COLO668 (cell line): ENCODE data around the gene IFI27L2.

Experiments used
- DNase-seq: peaks from one replicate; lab custom pipeline; 2025; ENCODE audit not compliant: unreplicated experiment; lab: John Stamatoyannopoulos, UW

Gene IFI27L2

DNA sequence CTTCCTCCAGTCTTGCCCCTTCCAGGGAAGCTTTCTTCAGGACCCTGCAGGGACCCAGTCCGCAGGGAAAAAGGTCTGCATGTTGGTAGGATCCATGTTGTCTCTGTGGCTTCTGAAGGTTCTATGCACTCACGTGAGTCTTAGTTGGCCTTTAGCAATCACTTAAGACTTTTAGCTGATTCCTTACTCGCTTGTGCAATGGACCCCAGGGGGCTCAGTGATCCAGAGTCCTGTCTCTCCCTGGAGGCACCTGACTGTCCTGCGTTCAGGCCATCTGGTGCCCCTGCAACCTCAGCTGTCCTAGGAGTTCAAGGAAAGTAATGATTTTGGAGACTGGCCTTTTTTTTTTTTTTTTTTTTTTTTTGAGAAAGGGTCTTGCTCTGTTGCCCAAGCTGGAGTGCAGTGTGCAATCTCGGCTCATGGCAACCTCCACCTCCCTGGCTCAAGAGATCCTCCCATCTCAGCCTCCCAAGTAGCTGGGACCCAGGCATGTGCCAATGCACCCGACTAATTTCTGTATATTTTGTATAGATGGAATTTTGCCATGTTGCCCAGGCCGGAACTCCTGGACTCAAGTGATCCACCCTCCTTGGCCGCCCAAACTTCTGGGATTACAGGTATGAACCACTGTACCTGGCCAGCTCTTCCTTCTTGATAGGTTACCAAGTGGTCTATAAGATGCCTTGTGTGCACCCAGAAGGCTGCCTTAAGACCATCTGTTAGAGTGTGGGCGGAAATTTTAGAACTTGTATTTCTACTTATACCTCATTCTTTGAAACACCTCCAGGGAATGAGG, 4.6 kb downstream of the IFI27L2 start:
- no peak for DNase-seq

DNA sequence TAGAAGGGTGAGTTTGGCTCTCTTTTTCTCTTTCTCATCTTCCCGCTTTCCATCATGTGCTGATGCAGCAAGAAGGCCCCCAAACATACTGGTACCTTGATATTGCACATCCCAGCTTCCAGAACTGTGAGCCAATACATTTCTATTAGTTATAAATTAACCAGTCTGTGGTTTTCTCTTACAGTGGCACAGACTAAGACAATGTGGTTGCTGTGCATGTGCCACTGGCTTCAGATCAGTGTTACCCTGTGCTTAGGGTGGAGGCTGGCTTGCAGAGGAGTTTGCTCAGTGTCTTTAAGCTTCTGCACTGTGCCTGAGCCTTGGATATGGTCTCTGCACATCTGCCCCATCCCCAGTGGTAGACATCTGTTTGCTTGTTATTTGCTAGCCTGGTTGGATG, 5.5 kb downstream of the IFI27L2 start:
- DNase-seq: no peak

DNA sequence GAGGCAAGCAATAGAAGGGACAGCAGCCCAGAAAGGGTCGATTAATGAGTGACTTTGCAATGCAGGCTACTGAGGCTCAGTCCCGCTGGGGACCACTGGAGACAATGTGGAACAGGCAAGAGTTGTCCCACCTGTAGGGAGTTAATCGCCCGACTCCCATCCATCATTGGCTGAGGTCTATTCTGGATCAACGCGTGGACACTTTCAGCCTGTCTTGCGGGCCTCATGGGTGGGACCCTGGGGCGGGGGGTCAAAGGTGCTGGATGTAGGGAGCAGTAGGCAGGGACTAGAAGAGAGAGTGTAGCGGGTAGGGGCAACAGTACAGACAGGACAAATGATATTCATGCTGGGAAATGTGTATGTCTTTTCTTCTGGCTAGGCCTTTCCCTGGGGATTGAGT, 6.1 kb downstream of the IFI27L2 start:
- DNase-seq: no peak

DNA sequence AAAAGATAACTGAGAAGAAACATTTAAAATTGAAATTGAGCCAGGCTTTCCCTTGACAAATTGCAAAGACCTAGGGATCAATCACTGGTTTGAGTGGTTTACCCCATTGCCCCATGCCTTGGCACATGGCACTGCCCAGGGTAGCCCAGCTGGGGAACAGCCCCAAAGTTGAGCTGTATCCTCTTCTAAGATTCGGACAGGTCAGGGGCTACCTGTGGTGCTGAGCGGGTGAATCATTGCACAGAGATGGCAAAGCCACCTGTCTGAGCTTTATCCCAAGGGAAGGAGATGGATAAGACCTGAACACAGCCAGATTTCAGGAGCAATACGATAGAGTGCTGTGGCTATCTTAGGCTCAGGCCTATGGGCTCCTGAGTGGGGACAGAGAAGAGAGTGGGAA, 7.0 kb downstream of the IFI27L2 start:
- DNase-seq: no peak

DNA sequence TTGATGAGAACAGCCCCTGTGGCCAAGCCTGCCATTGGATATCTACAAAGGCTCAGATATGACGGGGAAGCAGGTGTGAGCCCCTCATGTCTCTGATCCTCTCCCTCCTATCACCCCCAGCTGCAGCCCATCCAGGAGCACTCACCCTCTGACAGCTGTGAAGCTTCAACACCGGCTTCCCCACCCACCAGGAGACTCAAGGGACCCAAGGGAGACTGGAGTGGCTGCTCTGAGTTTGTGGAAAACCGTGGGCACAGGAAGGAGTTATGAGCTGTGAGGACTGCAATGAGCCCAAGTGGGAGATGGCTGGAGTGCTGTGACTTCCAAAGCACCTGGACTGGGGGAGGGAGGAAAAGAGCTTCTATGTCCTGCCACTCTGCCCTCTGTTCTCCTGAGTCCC, 7.9 kb downstream of the IFI27L2 start:
- DNase-seq: no peak

DNA sequence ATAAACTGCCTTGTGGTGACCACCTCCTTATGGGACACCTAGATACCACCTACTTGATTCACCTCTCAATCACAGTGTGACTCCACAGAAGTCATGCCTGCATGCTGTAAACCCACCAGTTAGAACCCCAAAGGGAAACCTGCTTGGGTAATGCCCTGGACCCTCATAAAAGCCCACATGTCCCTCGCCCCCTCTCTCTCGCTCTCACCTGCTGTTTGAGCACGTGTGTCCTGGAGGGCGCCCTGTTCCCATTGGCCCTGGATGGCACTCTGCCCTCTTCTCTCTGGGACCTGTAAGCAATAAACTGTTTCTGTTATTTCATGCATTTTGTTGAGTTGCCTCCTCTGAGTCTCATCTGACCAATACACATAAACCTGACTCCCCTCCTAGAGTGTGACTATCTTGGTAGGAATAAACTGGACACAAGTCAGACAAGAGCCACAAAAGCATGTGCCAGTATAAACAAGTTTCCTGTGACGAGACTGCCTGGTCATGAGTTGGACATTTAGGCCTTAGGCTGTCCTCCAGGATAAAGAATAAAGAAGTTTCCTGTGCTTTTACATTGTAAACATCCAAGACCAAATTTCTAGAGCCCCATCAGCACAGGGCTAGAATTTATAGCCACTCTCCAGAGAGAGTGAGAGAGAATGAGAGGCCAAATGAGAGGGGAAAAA, 8.6 kb downstream of the IFI27L2 start:
- no peak for DNase-seq

DNA sequence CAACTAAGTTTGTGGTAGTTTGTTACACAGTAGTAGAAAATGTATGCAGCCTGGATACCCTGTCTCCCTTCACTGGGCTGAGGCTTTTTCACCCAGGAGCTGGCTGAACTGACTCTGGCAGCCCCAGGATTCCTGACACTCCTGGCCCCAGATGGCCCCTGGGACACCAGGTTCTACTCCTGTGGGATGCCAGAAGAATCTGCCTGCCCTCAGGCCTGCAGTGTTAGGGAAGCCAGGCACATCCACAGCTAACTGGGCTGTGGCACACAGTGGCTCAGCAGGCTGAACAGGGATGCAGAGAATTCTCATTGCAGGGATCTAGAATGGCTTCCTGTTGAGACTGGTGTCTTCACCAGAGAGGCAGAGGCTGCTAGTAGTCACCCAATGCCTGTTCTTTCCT, 10.3 kb downstream of the IFI27L2 start:
- no peak for DNase-seq

DNA sequence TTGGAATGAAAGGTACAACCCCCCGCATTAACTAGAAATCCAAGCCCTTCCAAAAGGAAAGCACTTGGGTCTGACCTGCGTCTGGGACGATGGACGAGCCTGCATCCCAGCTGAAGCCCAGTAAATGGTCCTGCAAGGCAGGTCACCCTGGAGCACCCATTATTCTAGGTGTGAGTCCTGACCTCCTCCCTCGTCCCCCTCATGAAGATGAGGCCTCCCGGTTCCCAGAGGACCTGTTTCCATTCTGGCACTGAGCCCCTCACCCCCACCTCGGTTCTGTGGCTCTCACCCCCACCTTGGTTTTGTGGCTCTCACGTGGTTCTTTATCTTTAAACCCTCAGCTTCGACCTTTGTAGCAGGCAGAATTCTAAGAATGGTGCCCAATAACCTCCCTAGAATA, 11.5 kb downstream of the IFI27L2 start:
- no peak for DNase-seq

DNA sequence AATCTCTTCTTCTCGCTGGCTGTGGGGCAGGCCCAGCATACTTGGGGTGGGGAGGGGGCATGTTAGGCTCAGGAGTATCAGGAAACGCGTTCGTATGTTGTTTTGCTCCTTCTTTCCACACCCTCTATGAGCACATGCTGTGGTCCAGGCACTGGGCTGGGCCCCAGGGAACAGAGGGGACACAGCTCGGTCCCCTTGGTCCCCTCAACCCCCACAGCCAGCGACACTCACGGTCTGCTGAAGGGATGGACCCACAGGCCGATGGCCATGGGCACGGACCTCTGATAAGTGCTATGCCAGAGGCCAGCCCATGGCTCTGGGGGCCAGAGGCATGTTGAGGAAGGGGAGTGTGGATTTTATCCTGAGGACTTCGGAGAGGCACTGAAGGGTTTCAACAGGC, 12.7 kb downstream of the IFI27L2 start:
- DNase-seq: no peak

DNA sequence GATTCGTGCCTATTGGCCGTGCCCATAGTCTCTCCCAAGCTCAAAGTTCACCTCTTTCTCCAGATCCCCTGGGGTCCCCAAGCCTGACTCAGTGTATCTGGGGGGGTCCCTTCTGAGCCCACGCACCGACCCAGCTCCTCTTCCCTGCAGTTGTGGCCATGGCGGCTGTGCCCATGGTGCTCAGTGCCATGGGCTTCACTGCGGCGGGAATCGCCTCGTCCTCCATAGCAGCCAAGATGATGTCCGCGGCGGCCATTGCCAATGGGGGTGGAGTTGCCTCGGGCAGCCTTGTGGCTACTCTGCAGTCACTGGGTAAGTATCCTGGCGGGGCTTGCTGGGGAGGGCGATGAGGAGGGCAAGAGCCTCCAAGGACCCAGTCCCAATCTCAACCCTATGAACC, 13.8 kb downstream of the IFI27L2 start:
- no peak for DNase-seq

DNA sequence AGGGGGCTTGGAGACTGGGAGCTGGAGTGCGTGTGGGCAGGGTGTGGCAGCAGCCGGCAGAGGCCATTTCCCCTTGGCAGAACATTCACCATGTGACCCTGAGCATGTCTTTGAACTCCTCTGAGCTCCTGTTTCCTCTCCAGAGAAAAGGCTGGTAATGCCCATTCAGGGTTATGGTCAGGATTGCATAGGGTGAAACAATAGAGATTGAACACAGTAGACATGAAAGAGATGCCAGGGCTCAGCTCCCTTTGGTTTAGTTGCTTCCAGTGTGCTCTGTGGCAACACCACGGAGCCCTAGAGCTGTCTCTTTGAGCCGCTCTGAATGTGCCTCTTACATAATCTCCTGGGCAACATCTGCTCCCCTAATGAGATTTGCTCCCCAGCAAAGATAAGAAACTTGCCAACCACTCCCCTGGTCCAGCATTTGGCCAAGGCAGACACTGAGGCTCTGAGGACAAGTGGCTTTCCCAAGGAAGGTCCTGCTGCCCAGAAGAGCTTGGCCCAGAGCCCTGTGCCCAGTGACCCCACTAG, 14.3 kb downstream of the IFI27L2 start:
- no peak for DNase-seq

DNA sequence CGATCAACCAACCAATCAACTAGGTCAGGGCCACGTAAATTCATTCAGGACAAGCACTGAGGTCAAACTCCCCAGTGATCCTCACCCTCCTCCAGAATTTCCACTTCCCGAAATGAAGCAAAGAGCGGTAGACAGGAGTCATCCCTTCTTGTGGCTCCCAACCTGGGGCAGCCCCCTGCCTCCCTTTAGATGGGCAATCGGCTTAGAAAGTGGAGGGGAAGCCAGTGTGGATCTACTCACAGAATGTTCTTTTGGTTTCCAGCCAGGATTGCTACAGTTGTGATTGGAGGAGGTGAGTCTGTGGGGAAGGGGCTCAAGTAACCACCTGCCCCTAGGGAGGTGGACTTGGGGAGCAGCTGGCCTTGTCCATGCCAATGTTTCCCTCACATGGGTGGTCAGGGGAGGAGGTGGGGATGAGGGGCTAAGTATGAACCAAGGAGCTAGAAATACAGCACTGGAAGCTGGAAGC, 14.8 kb downstream of the IFI27L2 start:
- no peak for DNase-seq

DNA sequence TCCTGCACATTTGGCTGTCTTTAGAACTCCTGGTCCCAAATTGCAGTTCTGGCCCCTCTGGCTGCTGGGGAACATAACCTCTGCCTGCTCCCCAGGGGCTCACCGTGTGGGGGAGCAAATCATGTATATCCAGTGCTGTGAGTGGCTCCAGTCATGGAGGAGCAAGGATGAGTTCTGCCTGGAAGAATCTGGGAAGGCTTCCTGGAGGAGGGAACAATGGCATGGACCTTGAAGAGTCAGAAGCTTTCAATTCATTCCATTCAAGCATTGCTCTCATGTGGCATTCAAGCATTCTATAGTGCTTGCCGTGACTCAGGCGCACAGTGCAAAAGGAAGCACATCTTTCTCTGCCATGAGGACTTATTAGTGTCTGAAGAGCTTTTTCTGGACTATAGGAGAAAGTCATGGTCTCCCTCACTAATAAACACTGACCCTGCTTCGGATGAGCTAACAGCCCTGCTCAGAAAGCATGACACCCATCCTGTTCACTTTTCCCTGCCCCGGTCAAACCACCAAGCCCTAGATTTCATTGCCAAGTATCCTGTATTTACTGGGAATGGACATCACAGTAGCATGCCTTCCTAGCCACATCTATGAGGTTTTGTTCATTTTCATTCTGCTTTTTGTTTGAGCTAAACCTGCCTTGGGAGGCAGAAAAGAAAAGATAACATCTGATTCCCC, 15.4 kb downstream of the IFI27L2 start:
- DNase-seq: no peak

DNA sequence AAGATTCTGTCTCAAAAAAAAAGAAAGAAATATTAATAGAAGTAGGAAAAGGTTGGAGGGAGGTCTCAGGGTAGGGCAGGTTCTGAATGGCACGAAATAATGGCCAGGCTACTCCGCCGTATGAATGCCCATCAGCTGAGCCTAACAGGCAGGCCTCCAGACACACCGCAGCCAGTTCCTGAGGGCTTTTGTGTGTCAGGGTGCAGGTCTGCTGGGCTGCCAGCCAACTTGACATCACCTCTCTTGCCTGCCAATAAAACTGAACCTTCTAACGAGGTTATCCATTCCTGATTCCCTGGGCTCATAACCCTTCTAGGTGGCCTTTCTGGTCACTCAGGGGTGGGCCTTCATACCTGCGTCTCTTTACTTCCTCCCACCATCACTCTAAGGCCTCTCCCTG, 15.9 kb downstream of the IFI27L2 start:
- DNase-seq: no peak

DNA sequence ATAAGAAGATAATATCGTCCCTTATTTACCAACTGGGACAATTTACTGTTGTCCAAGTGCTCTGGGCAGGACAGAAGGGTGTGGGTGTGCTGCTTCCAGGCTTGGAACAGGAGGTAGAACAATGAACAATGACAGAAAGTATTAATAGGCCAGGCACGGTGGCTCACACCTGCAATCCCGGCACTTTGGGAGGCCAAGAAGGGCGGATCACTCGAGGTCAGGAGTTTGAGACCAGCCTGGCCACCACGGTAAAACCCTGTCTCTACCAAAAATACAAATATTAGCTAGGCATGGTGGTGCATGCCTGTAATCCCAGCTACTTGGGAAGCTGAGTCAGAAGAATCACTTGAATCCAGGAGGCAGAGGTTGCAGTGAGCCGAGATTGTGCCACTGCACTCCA, 16.3 kb downstream of the IFI27L2 start:
- DNase-seq: no peak

DNA sequence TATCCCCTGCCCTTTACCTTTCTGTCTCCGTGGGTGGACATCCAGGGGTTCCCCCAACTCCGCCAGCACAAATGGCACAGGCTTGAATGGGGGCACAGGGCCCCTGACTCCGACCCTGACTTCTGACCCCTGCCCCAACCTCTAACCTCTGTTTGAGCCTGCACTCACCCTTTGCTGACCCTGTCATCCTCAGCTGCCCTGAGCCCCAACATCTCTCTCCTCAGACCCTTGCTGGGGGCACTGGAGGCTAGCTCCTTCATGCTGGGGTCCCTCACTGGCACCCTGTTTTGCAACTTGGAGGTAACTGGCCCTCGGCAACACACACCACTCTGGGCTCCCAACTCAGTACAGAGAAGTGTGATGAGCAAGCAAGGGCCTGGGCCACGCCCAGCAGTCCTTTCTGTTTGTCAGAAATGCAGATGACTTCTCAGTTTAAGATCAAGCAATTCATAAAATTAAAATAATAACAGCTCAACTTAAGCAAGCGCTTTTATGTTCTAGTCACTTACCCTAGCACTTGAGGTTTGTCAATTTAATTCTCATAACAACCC, 16.8 kb downstream of the IFI27L2 start:
- no peak for DNase-seq

DNA sequence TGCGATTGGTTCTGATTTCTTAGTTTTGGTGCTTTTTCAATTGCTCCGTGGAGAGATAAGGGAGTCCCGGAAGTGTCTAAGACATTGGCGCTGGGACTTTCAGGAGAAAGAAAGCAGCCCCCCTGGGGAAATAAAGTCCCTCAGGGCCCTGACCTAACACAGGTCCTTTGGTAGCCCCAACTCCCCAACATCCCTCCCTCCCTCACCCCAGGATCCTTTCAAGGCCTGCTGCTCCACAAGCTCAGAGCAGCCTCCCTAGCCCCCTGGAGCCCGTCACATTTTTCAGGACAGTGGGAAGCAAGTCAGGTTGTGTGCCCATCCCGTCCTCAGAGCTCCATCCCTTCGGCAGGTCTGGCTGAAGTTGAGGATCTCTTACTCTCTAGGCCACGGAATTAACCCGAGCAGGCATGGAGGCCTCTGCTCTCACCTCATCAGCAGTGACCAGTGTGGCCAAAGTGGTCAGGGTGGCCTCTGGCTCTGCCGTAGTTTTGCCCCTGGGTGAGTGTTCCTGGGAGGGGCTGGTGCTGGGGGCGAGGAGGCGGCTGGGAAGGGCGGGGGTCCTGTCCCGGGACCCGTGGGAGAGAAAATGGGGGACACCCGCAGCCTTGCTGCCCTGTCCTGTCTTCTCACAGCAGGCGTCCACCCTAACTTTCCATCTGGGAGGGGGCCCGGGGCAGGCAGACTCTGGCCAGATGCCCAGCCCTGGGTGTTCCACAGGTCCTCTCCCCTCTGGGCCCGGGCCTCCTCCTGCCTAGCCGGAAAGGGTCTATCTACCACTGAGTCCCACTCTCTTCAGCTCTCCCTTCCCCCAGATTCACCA, 17.9 kb downstream of the IFI27L2 start:
- no peak for DNase-seq

DNA sequence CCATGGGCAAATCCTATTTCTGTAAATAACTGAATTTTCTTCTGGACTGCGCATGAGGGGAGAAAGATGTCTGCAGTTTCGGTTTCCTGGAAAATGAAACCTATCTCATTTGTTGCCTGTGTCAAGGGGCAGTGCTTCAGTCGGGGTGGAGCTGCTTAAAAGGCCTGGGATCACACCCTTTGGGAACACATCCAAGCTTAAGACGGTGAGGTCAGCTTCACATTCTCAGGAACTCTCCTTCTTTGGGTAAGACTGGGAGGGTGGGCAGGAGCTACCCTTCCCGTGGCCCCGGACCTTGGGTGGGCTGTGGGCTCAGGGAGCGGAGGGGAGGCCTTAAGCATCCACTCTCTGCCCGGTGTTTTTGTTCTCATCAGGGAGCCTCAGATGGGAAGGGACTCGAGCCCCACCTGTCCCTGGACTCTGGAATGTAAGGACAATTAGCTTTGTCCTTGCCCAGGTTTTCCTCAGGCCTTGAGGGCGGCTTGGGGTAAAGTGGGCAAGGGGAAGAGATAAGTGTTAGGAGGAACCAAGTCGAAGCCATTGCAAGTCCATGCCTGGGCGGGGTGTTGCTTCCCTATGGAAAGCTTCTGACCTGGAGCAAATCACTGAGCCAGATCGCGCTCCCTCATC, 18.7 kb downstream of the IFI27L2 start, which contains the start of gene IFI27:
TSS of gene IFI27 (plus strand) at position 185 of the 630 bp plus-strand sequence.
- no peak for DNase-seq

DNA sequence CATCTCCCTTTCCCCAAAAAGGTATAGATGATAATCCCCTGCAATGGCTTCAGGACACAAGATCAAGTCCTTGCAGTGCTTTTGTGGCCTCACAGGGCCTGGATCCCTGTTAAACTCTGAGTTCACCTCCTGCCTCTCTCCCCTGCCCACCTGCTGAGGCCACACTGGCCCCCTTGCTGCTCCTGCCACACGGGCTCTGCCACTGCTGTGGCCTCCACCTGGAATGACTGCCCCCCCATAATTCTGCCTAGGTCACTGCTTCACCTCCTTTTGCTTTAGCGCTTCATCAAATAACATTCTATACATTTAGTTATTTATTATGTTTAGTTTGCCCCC, 19.5 kb downstream of the IFI27L2 start:
- DNase-seq: no peak

DNA sequence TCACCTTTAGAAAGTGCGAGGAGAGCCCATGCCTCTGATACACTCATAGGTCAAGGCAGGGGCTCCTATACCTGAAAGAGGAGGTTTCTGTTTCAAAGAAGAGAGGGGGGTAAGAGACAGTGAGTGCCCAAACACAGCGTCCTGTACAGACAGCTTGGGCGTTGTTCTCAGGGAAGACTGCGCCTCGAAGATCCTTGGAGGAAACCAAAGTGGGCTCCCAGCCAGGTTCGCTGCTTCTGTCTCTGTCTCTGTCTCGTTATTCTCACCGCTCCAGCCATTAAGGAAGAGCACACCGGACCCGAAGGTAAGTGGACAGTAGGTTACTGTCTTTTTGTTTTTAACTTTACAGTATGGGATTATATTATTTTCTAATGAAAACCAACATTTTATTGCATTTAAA, 24.7 kb downstream of the IFI27L2 start:
- DNase-seq: no peak
